Endothelial cell of umbilical vein (primary cell): ENCODE results near the gene MRPL53. TPM values are rescaled to one million over a fixed set of nuclear protein-coding genes. Genes with fewer than 3 reads are reported as not detected.

Experiments used
- BruUV-seq: library from RNA; stranded (reverse); fragments of 400-500 nt; replicated peaks from 2 replicates; lab custom pipeline; 2021; lab: Mats Ljungman, UMichigan
- CTCF ChIA-PET: fragments of 300-600, 350-600 bp; sonication (Branson Sonifier 250); formaldehyde crosslinking; loops from one replicate; lab custom pipeline; 2021; ENCODE audit warnings: antibody characterized with exemption, inconsistent platforms; lab: Charles Lee
- POLR2A ChIA-PET: fragments of 300-600, 350-600 bp; sonication (Branson Sonifier 250); formaldehyde crosslinking; loops from one replicate; lab custom pipeline; 2021; ENCODE audit warnings: antibody characterized with exemption, inconsistent platforms; lab: Charles Lee
- DNase-seq: peaks from one replicate; pipeline ENCODE4 v3.0.0-alpha.2; 2011; ENCODE audit warnings: low read depth, low spot score
- FAIRE-seq: peaks from 2 replicates; lab custom pipeline; 2011; peaks lifted over from hg19 to GRCh38; lab: Jason Lieb, UNC
- H2AFZ ChIP-seq: 2 replicates; pipeline ENCODE4 v1.6.0; 2012; ENCODE audit warnings: low read depth, low read length, control low read depth, inconsistent platforms
- H3K27ac ChIP-seq: 2 replicates; pipeline ENCODE4 v1.5.1; 2011; ENCODE audit warnings: low read depth, mild to moderate bottlenecking, control low read depth, low read length, moderate library complexity; ENCODE audit not compliant: insufficient read depth
- H3K27me3 ChIP-seq, 2 experiments: 2 replicates each; pipeline versions ENCODE4 v1.6.0 to v1.6.1; 2011; ENCODE audit warnings: low read length in 2 of 2, mixed read lengths in 1 of 2; ENCODE audit not compliant: control insufficient read depth in 2 of 2, insufficient read depth in 2 of 2
- H3K36me3 ChIP-seq, 2 experiments: 2 replicates in 1 of 2; 3 replicates in 1 of 2; pipeline ENCODE4 v1.5.1; 2011; ENCODE audit warnings: low read length in 2 of 2, mild to moderate bottlenecking in 1 of 2, moderate library complexity in 1 of 2; ENCODE audit not compliant: control insufficient read depth in 2 of 2, insufficient read depth in 2 of 2; ENCODE audit errors: extremely low read depth in 1 of 2
- H3K4me1 ChIP-seq: 3 replicates; pipeline ENCODE4 v1.5.1; 2011; ENCODE audit warnings: mild to moderate bottlenecking, low read length; ENCODE audit not compliant: control insufficient read depth, insufficient read depth; ENCODE audit errors: extremely low read depth
- H3K4me2 ChIP-seq: 2 replicates; pipeline ENCODE4 v1.6.1; 2011; ENCODE audit warnings: low read length, control low read depth, mixed read lengths; ENCODE audit not compliant: insufficient read depth
- H3K4me3 ChIP-seq, 3 experiments: fragments of 200-600 bp in 1 of 3; sonication (generic), shearing (Covaris generic) in 1 of 3; replicated peaks in 1 of 3; 2 replicates each; pipeline ENCODE4 v1.5.1; 2011 to 2016; ENCODE audit warnings: control low read depth in 3 of 3, low read length in 3 of 3, mild to moderate bottlenecking in 2 of 3, inconsistent platforms in 1 of 3, low read depth in 1 of 3, moderate library complexity in 1 of 3; ENCODE audit not compliant: insufficient read depth in 1 of 3
- H3K79me2 ChIP-seq: 2 replicates; pipeline ENCODE4 v1.6.0; 2012; ENCODE audit warnings: low read length, inconsistent platforms; ENCODE audit not compliant: control insufficient read depth, insufficient read depth
- H3K9ac ChIP-seq: replicated peaks from 2 replicates; pipeline ENCODE3; 2011; ENCODE audit warnings: low read length, control low read depth; ENCODE audit not compliant: insufficient read depth; ENCODE audit errors: extremely low read depth
- H3K9me1 ChIP-seq: replicated peaks from 3 replicates; pipeline ENCODE4 v1.6.0; 2011; ENCODE audit warnings: mild to moderate bottlenecking, low read length; ENCODE audit not compliant: control insufficient read depth, insufficient read depth; ENCODE audit errors: extremely low read depth
- H3K9me3 ChIP-seq: replicated peaks from 2 replicates; pipeline ENCODE4 v1.5.1; 2012; ENCODE audit warnings: low read length, inconsistent platforms; ENCODE audit not compliant: control insufficient read depth, insufficient read depth
- H4K20me1 ChIP-seq: replicated peaks from 2 replicates; pipeline ENCODE3; 2011; ENCODE audit warnings: mild to moderate bottlenecking, low read length; ENCODE audit not compliant: control insufficient read depth, insufficient read depth; ENCODE audit errors: extremely low read depth
- CTCF ChIP-seq, 2 donors: IDR thresholded peaks; 1 replicate in 1 of 2; 2 replicates in 1 of 2; pipeline ENCODE4 v1.5.1; 2011; ENCODE audit warnings: low read length in 2 of 2, mild to moderate bottlenecking in 2 of 2, moderate library complexity in 2 of 2, control low read depth in 1 of 2, inconsistent platforms in 1 of 2, low read depth in 1 of 2; ENCODE audit not compliant: insufficient read depth in 1 of 2; ENCODE audit errors: extremely low read depth in 1 of 2
- EZH2 ChIP-seq: IDR thresholded peaks from 2 replicates; pipeline ENCODE4 v1.6.1; 2012; ENCODE audit warnings: borderline replicate concordance, low read depth, mild to moderate bottlenecking, moderate library complexity, low read length, inconsistent platforms; ENCODE audit not compliant: severe bottlenecking
- FOS ChIP-seq: IDR thresholded peaks from 2 replicates; pipeline ENCODE4 v1.6.1; 2011; ENCODE audit warnings: mild to moderate bottlenecking, low read length, moderate library complexity, borderline replicate concordance; ENCODE audit not compliant: insufficient read depth
- GATA2 ChIP-seq: IDR thresholded peaks from 2 replicates; pipeline ENCODE4 v1.7.0; 2011; ENCODE audit warnings: low read depth, mild to moderate bottlenecking, moderate library complexity, mixed read lengths, low read length; ENCODE audit not compliant: insufficient read length, insufficient read depth
- JUN ChIP-seq: IDR thresholded peaks from 2 replicates; pipeline ENCODE4 v1.6.1; 2011; ENCODE audit warnings: borderline replicate concordance, low read depth; ENCODE audit not compliant: insufficient read length, insufficient read depth
- MAX ChIP-seq: IDR thresholded peaks from 2 replicates; pipeline ENCODE4 v1.6.1; 2011; ENCODE audit not compliant: insufficient read depth, insufficient read length
- MYC ChIP-seq: IDR thresholded peaks from one replicate; pipeline ENCODE4 v1.6.1; 2011; ENCODE audit warnings: mild to moderate bottlenecking, low read depth, low read length
- POLR2A ChIP-seq: IDR thresholded peaks from 2 replicates; pipeline ENCODE4 v1.6.1; 2012; ENCODE audit warnings: low read depth, mild to moderate bottlenecking, control low read depth, low read length
- POLR2AphosphoS5 ChIP-seq: IDR thresholded peaks from 2 replicates; pipeline ENCODE4 v1.6.1; 2012; ENCODE audit warnings: low read depth, mild to moderate bottlenecking, control low read depth, low read length, moderate library complexity; ENCODE audit not compliant: insufficient read depth
- dilution Hi-C: fragments of 300-500 bp; cut with MboI; formaldehyde crosslinking; loops from one replicate; pipeline ENCODE4 v1.15.0; 2019; ENCODE audit warnings: low sequenced_read_pairs; ENCODE audit not compliant: extremely low pct_ligation_motif_present
- intact Hi-C: fragments of 100-400 bp; cut with micrococcal nuclease; formaldehyde crosslinking; loops from one replicate; pipeline ENCODE4 v1.10.0; 2022
- polyA plus RNA-seq, 4 experiments: library from polyadenylated mRNA; depleted of rRNA in 3 of 4; stranded (reverse) in 3 of 4; unstranded in 1 of 4; fragments of >200 nt; gene quantifications; 2 replicates each; pipeline versions ENCODE4 v1.2.1 to v1.2.3, GENCODE V29; 2011 to 2012; ENCODE audit warnings: missing spikeins in 1 of 4
- total RNA-seq: library from RNA; stranded (reverse); gene quantifications from 2 replicates; pipeline ENCODE4 v1.2.3, GENCODE V29; 2021

Gene MRPL53
- total and polyA plus RNA-seq, 2 donors (not counting 3 experiments of a cell fraction or from before 2014, with no cell fraction given), result 68.7 to 69.7 TPM

- peaks cover 4 to 35% of the 10 kb centered on the region in 2 experiments for H3K36me3 ChIP-seq
- no peak for FAIRE-seq
- no peaks in the 10 kb centered on the region for H4K20me1 ChIP-seq
- DNase-seq, result no peak
- H3K27me3 ChIP-seq, result no peaks in the 10 kb centered on the region
- no peak overlapping the region for H3K4me3 ChIP-seq
- H3K9ac ChIP-seq, result no peak overlapping the region
- no peaks in the 10 kb centered on the region for H3K79me2 ChIP-seq
- ChIA-PET CTCF (no interaction called here), POLR2A (no interaction called here)
- no peaks in the 10 kb centered on the region for H3K9me1 ChIP-seq
- dilution Hi-C loops (no loop called here), intact Hi-C loops (no loop called here)
- H3K27ac ChIP-seq, result no peak overlapping the region
- H3K4me1 ChIP-seq, result no peaks in the 10 kb centered on the region
- no peak overlapping the region for H2AFZ ChIP-seq
- BruUV-seq, result no TSS peak
- TF ChIP-seq CTCF (IDR thresholded peaks at IDR 0.05; ENCODE audit: extremely low read depth in 1 of 2, insufficient read depth in 1 of 2, low read depth in 1 of 2, low read length in 2 of 2) (no peak), POLR2AphosphoS5 (no peak), GATA2 (no peak)
- H3K4me2 ChIP-seq, result no peak overlapping the region
- H3K9me3 ChIP-seq, result no peaks in the 10 kb centered on the region
These were observed 42.7 kb downstream of the MRPL53 start for GRCh38 chr2:74429487-74430451.

GRCh38 chr2:74428675-74429074 lies 43.8 kb downstream of the MRPL53 start:
- Histone ChIP-seq H3K36me3 (peaks cover 4 to 35% of the 10 kb centered on the region in 2 experiments), H3K9me3 (no peaks in the 10 kb centered on the region), H3K9me1 (no peaks in the 10 kb centered on the region), H3K27me3 (no peaks in the 10 kb centered on the region), H3K4me1 (no peaks in the 10 kb centered on the region), H3K27ac (no peak overlapping the region), H3K4me3 (no peak overlapping the region), H3K9ac (no peak overlapping the region), H3K79me2 (no peaks in the 10 kb centered on the region), H4K20me1 (no peaks in the 10 kb centered on the region), H2AFZ (no peak overlapping the region), H3K4me2 (no peak overlapping the region)
- no TSS peak for BruUV-seq
- ChIA-PET CTCF (interaction anchor here (1.0 kb wide), 1 partner anchor 28 kb away, joined by 4 read pairs; no protein-coding TSS in a partner anchor), POLR2A (no interaction called here)
- dilution Hi-C loops (no loop called here), intact Hi-C loops (no loop called here)
- no peak for DNase-seq
- FAIRE-seq, result no peak
- no peak for TF ChIP-seq POLR2AphosphoS5
- no peak for TF ChIP-seq FOS
- TF ChIP-seq POLR2A, result no peak
- TF ChIP-seq MAX, result no peak
- no peak for TF ChIP-seq JUN
- no peak for TF ChIP-seq MYC
- no peak for TF ChIP-seq EZH2
- no peak for TF ChIP-seq CTCF (IDR thresholded peaks at IDR 0.05; ENCODE audit: extremely low read depth in 1 of 2, insufficient read depth in 1 of 2, low read depth in 1 of 2, low read length in 2 of 2)
- TF ChIP-seq GATA2, result no peak
